ENCODE results near the gene FABP1.

FABP1 gene

GRCh38 chr2:88136817-88137216 is 9.0 kb upstream of the FABP1 start:
- DNase-seq = no peak

DNA sequence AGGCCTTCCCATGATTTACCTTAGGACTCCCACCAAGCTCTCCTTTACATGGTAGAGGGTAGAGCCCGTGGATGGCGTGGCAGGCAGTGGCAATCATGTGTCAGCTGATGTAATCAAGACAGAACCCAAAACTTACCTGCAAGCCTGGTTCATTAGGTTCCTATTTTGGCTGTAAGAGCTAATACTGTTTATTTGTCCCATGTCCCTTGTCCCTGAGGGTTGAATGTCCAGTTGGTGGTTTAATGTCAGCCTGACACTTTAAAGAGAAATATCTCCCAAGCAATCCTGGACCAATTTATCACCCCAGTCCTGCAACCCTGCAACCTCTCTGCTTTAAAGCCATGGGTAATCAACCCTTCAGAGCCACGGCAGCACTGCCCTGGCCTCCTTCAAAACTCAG is 6.0 kb upstream of the FABP1 start:
- no peak for DNase-seq

DNA sequence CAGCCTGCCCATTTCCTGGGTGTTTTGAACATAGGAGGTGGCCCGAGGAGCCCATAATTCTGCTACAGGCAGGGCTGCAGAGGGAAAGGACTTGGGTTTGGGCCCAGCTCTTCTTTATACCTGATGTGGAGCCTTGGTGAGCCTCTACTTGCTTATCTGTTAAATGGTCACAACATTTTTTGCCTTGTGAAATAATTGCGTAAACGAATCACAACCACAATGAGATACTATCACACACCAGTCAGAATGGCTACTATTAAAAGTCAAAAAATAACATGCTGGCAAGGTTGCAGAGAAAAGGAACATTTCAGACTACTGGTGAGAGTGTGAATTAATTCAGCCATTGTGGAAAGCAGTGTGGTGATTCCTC is 4.1 kb upstream of the FABP1 start:
- DNase-seq = no peak

DNA sequence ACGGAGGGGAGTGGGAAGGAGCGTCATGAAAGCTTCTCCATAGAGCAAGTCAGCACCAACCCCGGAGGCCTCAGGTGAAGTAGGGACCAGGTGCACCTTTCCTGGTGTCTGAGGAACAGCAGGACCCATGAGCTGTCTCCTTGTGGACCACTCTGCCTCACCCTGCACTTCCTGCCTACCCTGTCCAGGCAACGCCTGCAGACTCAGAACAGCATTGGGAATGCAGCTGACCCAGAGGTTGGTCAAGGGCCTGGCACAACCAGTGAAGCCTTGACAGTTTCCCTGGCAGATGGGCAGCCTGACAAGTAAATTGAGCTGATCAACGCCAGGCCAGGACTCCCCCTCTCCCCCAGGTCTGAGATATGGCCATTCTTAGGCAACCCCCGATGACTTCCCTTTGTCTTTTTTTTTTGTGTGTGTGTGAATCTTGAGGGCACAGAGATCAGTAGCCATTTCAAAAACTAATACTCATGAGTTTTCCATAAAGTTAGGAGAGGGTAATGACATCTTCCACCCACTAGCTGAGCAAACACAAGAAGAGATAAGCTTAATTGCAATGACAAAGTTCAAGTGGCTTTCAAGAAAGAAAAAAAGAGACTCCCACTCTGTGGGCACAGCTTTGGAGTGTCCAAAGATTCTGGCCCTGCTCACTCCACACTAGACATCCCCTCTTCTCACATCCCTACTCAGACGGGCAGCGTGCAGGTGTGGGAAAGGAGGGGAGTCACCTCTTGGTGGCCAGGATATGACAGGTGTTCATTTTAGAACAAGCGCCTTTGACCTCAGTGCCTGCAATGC is 3.5 kb upstream of the FABP1 start:
- no peak for DNase-seq

DNA sequence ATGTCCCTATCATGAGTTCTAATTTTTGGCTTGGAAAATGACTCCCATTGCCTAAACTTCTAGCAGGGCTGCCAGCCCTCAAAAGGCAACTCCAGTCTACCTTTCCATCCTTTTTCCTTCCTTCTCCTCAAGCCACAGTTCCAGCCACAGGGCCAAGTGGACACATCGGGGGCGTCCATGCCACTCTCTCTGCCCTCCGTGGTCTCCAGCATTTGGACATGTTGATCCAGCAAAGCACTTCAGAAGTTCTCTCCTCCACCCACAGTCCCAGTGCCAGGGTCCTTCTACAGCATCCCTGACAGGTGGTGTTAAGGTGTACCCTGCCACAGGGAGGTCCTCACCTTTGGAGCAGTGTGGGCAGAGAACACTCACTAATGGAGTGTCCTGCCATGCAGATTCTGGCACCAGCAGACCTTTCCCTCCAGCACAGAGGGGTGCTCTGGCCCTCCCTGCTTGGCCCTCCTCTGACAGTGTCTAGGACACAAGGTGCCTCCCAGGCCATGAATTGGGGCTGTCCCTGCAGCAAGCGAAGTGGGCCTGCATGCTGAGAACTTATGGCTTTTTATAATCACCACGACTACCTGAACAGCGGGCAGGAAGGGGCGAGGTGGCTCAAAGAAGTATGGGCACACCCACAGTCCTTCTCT is 1.6 kb upstream of the FABP1 start:
- DNase-seq = no peak

GRCh38 chr2:88128654-88129312 is 921 bp upstream of the FABP1 start:
- no peak for DNase-seq

DNA sequence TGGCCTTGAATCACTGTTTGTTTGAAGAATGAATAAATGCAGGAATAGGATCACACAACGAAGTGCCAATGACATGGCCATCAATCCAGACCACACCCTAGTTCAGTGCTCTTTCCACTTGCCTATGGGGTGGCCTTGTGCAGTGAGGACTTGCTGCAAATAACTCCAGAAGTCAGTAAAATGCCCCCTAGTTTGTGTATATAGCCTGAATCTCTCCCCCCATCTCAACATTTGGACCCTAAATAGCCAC is 299 bp downstream of the FABP1 start:
- DNase-seq = no peak

GRCh38 chr2:88126772-88127637 is 857 bp downstream of the FABP1 start:
- no peak for DNase-seq

- no peak for DNase-seq
Measured at GRCh38 chr2:88125924-88126771, 1.7 kb downstream of the FABP1 start.

DNA sequence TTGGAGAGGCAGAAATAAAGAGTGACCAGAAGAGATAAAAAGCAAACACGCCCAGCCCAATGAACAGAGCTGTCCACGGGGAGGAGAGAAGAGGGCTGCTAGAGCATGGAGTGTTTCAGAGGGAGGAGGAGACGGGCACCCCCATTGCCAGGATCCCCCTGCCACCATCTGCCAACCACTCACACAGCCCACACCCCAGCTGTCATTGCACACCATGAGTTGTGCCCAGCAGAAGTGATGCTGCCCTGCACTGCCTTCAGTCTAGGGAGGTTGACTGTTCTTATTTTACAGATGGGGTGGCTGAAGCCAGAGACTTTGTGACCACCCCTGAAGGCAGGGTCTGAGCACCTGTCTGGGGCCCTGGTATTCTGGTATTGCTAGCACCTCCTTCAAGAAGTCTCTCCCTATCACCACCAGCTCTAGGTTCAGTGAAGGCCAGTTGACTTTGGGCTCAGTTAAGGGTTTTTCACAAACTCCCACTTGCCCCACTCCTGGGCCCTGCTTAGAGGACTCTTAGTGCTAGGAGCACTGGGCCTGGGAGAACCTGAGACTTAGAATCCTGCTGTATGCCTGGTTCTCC is 2.4 kb downstream of the FABP1 start:
- no peak for DNase-seq

DNA sequence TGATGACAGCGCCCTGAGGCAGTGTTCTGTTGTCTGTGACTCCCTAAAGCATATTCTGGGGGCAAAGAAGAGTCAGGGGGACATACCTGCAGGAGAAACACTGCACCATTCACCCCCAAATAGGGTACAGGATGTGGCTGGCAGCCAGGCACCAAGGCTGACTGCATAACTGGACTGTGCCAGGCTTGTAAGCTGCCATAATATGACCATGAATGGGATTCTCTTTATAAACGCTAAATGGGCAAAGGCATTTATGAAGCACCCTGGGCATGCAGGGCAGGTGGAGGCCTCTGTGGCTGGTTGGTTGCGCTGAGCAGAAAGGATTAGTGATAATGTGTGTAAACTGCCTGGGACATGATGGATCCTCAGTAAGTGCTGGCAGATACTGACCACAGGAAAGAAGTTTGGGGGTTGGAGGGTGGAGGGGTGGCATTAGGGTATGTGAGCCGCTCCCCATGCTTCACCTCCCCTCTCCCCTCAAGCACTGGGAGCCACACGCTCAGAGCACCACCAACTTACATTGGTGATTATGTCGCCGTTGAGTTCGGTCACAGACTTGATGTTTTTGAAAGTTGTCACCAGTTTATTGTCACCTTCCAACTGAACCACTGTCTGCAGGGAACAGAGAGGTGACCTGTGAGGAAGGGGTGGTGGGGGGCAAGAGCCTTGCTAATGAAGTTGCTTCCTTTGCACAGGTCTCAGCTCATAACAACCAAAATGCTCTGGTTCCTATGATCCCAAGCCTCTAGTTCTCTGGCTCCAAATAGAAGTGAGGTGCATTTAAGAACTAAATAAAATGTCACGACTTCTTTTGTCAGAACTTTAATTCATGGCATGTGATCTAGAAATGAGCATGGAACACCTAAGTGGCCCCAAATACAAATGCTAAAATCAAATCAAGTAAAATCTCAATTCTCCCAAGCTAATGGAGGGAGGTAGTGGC is 3.6 kb downstream of the FABP1 start:
- DNase-seq = no peak

GRCh38 chr2:88123164-88123974 is 4.5 kb downstream of the FABP1 start:
- no peak for DNase-seq

- DNase-seq = no peak
Measured at GRCh38 chr2:88122141-88122884, 5.5 kb downstream of the FABP1 start.

- DNase-seq = no peak
Measured at GRCh38 chr2:88121678-88122077, 6.2 kb downstream of the FABP1 start.

DNA sequence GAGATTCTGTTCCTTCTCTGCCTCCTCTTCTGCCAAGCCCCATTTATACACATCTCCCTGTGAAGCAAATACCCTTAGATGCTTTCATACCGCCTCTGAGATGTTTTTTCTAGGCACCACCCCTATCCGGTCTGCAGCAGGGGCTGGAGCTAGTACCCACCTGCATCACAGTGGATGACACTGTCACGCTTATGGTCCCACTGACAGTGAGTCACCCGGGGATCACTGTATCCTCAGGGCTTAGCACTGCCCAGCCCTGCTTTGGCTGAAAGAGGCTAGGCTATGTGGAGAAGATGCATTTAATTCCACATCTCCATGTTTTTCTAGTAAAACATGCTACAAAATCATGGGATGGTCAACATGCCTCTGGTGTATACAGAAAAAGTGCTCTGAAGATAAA is 9.9 kb downstream of the FABP1 start:
- no peak for DNase-seq

DNA sequence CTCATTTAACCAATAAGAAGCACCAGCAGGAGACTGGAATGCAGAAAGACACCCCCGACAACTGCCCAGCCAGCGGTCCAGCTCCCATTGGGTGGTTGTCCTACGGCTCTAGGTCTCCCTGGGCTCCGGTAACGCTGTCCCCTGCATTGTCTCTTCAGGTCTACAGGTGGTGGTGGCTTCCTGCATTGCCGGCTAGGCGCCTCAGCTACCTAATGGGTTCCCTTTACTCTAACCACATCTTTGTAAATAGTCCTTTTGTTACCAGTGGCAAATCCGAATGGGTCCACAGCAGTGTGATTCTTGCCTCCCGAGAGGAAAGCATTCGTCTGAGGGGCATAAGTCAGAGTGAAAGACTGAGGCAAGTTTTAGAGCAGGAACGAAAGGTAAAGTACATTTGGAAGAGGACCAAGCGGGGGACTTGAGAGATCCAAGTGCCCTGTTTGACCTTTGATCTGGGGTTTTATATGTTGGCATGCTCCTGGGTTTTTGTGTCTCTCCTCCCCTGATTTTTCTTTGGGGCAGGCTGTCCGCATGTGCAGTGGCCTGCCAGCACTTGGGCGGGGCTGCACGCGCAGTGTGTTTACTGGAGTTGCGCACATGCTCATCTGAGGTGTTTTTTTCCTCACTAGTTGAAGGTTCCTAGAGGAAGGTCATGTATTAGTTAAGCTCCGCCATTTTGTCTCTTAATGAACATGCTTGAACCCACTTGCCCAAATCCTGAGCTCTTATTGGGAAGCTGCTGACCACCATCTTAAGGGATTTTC is 11.0 kb downstream of the FABP1 start:
- DNase-seq = no peak

- no peak for DNase-seq
Measured at GRCh38 chr2:88115825-88116518, 11.9 kb downstream of the FABP1 start.

GRCh38 chr2:88114889-88115288 is 13.0 kb downstream of the FABP1 start:
- no peak for DNase-seq

All from NCI-H82 (cell line).